Effector CD4-positive, alpha-beta T cell (primary cell): ENCODE measurements around the gene UBE2L3.
"Not testable (repeated sequence)": the region's sequence is repeated elsewhere in the genome, so short reads cannot be mapped to it uniquely, and the experiment has no call there.

Experiments
- DNase-seq: peaks from one replicate; pipeline ENCODE4 v3.0.0-alpha.2; 2020

Gene UBE2L3

DNA sequence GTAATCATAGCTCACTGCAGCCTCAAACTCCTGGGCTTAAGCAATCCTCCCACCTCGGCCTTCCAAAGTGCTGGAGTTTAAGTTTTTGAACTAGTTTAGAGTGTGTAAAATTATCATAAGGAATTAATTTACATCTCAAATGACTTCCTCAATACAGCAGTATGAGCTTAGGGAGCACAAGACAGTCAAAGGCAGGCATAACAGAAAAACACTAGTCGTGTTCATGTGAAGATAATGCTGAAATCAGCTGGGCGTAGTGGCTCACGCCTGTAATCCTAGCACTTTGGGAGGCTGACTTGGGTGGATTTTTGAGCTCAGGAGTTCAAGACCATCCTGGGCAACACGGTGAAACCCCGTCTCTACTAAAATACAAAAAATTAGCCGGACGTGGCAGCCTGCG, 36.5 kb downstream of the UBE2L3 start:
- DNase-seq: no peak

DNA sequence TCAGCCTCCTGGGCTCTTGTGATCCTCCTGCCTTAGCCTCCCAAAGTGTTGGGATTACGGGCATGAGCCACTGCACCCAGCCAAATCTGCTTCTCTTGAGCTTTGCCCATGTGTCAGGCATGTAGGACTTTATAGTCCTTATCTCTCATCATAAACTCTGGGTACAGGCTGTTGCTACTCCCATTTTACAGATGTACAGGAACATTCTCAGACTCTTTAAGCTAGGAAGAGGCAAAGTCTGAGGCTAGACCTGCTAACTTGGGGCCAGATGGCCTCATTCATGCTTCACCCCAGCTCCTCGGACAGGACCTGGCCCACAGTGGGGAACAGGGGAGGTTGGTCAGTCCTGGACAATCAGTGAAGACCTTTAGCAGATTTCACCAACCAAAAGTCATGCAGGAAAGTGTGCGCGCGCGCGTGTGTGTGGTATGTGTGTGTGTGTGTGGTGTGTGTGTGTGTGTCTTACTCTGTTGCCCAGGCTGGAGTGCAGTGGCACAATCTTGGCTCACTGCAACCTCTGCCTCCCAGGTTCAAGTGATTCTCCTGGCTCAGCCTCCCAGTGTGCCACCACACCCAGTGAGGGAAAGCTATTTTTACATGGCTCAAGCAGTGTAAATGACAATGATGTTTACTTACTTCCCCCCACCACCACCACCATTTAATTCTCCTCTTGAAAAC, 38.5 kb downstream of the UBE2L3 start:
- DNase-seq: no peak

DNA sequence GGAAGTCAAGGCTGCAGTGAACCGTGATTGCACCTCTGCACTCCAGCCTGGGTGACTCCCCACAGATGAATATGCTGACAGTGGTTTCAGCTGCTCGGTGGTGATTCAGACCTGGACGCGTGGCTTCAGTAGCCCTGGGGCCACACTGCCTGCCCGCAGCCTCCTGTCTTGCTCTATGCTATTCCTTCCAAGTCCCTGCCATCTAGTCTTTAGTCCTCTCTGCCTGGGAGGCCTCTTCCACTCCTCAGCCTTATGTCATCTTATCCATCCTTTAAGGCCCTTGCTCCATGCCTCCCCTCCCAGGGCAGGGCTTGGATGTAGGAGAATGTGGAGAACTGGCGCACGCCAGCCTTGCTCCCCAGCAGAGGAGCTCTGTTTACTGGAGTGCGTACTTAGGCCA, 39.3 kb downstream of the UBE2L3 start:
- DNase-seq: no peak

DNA sequence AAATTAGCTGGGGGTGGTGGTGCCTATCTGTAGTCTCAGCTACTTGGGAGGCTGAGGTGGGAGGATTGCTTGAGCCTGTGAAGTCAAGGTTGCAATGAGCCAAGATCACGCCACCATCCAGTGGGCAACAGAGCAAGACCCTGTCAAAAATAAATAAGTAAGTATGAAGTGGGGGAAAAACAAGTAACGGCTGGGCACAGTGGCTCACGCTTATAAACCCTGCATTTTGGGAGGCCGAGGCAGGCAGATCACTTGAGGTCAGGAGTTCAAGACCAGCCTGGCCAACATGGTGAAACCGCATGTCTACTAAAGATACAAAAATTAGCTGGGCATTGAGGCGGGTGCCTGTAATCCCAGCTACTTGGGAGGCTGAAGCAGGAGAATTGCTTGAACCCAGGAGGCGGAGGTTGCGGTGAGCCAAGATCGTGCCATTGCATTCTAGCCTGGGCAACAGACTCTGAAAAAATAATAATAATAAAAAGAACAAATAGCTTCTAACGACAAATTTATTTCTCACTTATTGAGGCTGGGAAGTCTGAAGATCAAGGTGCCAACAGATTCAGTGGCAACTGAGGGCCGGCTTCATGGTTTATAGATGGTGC, 42.1 kb downstream of the UBE2L3 start:
- DNase-seq: not testable (repeated sequence)

DNA sequence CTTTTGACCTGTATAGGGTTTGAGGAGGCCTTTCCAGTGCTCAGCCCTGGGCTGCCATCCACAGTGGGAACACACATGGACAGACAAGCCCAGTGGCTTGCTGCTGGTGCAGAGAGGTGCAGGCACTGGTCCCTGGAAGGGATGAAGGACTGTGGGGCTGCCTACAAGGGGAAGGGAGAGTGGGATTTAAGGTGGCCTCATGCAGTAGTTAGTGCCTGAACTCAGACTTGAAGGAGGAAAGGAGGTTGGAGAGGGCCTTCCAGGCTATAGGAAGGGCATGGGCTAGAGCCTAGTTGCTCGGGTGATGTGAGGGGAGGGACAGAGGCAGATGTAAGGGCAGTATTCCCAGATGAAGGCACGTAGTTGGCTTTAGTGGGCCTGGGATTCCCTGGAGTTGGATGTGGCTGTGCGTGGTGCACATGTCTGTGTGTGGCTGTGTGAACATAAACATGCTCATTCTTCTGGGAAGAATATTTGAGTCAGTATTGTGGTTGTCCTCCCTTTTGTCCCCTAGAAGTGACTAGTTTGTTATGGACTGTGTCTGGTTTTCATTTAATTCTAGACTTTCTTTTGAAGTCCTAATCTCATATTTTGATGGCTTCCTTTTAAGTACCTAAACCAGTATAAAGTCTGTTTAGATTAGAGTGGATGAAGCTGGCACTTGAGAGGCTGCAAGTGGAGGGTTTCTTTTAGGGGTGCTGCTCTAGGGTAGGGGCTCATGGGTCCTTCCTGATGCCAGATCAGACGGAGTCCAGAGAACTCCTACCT, 43.9 kb downstream of the UBE2L3 start:
- DNase-seq: no peak

DNA sequence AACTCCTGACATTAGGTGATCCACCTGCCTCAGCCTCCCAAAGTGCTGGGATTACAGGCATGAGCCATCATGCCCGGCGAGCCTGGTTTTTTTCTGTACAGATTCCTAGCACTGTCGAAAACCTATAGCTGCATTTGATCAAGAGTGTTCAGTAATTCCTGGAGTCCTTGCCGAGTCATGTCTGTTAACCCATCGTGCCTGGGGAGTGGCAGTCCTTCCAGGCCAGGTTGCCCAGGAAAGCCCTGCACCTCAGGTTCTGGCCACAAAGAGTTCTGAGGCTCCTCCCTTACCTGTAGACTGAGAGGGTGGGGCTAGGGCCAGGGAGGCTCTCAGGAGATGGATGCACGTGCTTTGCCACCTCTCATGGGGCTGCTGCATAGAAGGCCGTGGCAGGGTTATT, 45.3 kb downstream of the UBE2L3 start:
- DNase-seq: no peak

DNA sequence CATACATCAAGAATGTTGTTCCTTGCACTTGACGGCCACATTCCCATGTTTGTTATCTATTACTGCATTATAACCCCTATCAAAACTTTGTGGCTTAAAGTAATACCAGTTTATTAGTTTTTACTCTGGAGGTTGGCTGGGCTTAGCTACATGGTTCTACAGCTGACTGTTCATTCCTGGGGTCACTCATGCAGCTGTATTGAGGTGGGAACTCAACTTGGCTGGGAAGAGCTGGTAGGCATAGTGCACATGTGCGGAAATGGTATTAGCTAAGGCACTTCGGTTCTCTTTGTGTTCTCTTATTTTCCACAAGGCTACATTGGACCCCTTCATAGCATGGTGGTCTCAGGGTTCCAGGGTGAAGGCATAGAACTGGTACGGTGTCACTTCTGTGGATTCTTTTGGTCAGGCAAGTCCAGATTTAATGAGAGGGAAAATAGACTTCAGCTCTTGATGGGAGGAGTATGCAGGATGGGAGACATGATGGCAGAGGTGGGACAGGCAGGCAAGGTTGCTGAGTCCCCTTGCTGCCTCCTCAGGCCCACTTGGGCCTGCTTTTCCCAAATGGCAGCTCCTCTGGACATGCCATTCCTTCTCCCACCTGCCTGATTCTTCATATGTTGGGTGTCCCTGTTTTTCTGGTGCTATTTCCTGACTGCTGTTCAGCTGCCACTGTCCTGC, 46.2 kb downstream of the UBE2L3 start:
- DNase-seq: no peak

DNA sequence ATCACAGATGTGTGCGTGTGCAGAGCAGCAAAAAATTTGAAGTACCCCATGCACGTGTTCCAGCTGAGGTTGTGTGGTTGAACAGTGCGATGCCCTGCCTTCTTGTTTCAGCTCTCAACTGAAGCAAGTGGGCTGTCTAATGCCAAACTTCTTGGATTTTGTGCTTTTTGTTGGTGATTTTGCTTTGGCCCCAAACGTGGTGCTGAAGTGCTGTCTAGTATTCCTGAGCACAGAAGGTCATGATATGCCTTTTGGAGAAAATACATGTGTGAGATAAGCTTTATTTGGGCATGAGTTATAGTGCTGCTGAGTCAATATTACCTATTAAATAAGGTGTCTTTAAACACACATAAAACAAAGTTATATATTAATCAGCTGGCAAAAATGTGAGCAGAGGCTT, 48.2 kb downstream of the UBE2L3 start:
- DNase-seq: no peak

DNA sequence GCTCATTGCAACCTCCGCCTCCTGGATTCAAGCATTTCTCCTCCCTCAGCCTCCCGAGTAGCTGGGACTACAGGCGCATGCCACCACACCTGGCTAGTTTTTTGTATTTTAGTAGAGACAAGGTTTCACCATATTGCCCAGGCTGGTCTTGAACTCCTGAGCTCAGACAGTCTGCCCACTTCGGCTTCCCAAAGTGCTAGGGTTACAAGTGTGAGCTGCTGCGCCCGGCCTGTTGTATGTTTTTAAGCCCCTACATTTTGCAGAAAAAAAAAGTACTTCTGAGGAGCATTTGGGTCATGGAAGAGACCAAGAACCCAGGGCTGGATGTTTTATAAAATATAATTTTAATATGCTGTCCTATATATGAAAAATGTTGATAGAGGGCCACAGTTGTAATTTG, 49.8 kb downstream of the UBE2L3 start:
- DNase-seq: not testable (repeated sequence)

DNA sequence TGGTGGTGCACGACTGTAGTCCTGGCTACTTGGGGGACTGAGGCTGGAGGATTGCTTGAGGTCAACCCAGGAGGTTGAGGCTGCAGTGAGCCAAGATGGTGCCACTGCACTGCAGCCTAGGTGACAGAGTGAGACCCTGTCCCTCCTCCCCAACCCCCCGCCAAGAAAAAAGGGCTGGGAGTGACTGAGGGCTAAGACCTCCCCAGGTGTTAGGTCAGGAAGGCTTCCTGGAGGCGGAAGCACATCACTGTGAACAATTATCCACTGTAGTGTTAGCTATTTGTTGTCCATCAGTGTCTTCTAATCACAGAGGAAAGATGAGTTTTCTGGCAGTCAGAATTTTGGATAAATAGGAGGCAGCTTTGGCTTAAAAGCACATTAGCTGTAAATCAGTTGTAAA, 53.5 kb downstream of the UBE2L3 start:
- no peak for DNase-seq

DNA sequence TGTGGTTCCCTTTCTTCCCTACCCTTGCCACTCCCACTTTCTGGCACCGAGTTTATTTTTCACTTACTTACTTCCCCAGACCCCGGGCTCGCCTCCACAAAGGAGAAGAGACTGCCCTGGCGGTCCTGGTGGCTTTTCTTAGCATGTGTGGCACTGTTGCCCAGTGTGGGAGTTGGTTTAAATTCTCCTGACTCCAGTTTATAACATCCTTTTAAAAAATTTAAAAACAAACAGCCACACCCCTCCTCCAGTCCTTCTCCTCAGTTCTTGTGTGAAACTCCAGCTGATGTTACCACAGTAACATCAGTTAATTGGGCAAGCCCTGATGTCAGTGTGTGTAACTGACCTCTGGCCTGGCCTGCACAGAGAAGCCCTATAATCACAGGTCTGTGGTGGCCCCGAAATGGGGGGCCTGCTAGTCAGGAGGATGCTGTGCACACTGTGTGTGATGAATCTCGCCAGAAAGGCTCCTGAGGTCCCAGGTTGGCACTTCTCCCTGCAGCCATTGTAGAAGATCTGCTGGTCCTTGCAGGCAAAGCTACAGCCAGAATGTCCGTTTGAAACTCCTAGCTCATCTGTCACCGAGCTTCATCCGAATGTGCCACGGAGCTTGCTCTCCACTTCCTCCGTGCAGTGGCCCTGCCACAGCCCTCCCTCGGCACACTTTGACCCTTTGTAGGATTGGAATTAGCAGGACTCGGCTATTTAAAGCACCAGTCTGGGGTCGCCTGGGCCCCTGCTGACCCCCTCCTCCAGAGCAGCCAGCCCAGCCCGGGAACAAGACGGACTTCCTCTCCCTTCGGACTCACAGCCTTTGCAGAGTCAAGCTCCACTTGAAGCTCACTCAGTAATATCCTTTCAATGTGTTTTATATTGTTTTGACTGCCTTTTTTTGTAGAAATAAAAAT, 54.8 kb downstream of the UBE2L3 start:
- DNase-seq: no peak

DNA sequence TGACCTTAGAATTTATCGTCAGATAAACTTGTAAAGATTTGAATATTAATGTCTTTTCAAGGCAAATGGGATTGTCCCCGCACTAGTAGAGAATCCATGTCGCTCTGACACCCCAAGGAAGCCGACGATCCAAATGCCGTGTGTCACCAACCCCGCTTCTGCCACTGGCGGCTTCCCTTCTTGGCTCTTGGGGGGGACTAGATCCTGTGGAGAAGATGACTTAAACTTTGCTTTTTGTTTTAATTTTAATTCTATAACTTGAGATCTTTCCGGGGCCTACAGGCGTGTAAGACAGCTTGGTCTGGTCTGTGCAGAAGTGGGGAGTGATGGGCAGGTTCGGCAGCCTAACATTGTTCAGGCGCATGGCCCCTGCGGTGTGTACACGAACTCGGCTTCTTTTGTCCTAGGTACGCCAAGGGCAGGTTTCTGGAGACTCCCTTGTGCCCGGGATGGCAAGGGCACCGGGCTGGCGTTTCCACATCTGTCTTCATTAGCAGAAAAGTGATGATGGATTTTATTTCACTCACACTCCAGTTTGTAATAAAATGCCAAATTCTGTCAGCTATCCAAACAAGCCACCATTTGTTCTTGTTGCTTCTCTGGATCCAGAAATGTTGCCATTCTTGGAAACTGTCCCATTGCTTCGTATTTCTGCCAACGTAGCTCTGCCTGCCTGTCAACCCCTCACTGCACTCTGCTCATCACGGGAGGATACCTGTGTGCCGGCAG, 55.6 kb downstream of the UBE2L3 start:
- no peak for DNase-seq

DNA sequence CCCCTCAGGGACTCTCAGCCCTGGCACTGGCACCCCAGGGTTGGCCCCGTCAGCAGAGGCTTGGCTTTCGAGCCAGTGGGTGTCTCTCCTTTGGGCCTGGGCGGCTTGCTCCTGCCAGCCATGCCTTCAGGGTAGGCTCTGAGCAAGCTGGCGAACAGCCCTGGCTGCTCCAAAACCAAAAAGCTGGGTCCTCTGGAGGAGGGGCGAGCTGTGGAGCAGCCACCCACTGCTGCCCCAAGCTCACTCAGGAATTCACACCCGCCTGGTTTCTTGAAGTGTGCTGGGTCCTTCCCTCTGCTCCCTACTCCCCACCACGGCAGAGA, 56.1 kb downstream of the UBE2L3 start:
- no peak for DNase-seq

DNA sequence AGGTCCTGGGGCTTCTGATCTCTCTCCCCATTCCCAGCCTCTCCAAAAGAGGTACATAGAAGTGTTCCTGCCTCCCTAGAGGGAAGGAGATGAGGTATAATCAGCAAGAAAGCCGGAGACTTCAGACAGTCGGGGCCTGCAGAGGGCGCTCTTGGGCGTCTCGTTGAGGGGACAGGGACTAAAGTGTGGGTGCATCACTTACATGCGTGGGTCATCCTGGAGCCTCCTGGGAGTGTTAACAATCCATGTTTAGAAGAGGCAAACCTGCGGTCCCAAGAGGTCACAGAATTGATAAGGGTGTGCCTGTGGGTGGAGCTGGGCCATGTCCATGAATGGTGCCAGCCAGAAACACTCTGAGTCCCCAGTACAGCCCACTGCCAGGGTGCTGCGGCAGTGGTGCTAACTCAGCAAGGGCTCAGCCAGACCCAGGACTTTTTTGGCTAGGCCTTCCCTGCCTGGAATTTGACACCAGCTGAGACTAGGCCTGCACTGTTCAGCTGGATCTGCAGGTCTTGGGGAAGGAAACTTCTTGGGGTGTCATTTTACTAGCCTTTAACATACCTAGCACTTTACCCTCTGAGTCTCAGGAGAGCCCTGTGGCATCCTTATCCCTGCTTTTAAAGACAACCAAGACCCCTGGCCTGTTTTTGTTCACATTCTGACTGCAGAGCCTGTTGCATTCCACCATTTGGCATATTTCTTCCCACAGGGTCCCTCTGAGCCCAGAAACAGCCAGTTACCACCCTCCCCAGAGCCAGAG, 56.8 kb downstream of the UBE2L3 start:
- peak; percentile 37 for DNase-seq

DNA sequence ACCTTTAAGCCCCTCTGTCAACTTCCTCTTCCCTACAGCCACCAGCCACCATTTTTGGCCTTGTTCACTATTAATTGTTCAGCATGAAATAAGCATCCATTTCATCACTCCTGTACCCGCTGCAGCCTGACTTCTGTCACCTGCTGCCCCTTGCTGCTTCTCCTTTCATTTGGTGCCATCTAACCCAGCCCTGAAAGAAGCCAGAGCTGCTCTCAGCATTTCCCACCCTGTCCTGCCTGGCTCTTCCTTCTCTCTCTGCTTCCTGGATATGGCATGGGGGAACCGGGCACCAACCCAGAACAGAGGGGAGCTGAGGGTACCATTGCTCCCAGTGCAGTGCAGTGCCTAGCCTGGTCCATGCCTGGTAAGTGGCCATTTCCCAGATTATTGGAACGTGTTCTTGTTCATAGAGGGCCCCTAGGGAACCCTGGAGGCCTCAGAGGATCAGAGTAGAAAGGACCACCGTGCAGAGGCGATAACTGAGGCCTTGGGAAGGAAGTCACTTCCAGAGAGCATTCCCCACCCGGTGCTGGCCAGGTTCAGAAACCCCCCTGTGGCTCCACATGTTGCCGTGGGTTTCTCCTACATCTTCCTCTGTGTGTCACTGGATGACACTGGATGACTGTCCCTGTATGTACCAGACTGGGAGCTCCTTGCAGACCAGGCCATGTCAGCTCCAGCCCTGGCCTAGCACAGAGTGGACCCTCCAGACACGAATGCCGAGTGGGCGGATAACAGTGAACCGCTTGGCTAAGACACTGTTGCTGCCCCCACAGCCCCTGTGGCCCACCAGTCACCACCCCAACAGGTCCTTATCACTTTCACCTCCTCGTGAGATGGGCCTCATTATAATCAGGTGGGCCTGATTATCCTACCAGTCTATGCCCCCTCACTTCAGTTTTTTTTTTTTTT, 57.6 kb downstream of the UBE2L3 start:
- no peak for DNase-seq

DNA sequence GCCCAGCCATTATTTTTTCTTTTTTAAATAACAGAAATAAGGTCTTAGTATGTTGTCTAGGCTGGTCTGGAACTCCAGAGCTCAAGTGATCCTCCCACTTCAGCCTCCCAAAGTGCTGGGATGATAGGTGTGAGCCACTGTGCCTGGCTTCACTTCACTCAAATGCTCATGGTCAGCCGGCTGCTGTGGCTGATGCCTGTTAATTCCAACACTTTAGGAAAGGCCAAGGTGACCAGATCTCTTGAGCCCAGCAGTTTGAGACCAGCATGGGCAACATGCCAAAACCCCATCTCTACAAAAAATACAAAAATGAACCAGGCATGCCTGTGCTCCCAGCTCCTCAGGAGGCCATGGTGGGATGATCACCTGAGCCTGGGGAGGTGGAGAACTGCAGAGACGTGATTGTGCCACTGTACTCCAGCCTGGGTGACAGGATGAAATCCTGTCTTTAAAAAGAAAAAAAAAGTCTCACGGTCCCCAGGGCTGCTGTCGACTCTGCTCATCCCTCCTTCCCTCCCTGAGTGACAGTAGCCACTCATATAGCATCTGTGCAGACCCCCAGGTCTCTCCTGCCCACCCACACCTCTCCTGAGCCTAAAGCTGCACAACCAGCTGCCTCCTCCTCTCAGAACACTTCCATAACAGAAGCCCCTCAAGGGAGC, 58.7 kb downstream of the UBE2L3 start:
- no peak for DNase-seq

DNA sequence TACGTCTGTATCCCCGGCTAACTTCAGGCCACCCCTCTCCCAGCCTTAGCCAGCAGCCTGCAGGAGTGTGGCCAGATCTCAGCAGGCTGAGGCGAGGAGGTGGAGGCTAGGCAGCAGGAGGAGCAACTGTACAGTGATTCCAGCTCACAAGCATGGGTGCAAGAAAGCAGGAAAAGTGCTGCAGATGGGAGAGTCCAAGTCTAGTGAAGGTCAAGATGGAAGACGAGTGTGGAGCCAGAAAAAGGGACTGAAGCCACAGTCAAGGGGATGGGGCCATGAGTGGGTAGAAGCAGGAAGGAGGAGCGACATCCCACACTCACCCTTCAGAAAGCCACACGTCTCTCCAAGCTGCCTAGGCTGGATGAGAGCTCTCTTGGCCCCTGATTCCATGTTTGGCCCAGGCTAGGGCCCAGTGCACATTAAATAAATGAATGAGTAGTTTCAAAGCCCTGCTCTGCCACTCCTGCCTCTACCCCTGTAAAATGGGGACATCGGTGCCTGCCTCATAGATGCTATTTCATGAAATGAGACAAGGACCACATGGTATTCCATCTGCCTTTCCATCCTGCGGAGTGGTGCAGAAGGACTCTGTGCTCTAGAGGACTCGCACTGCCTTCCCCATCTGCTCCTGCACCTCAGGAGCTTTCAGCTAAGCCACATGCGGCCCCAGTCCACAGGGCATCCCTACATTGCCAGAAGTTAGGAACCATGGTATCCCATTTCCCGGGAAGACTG, 59.4 kb downstream of the UBE2L3 start:
- DNase-seq: no peak

DNA sequence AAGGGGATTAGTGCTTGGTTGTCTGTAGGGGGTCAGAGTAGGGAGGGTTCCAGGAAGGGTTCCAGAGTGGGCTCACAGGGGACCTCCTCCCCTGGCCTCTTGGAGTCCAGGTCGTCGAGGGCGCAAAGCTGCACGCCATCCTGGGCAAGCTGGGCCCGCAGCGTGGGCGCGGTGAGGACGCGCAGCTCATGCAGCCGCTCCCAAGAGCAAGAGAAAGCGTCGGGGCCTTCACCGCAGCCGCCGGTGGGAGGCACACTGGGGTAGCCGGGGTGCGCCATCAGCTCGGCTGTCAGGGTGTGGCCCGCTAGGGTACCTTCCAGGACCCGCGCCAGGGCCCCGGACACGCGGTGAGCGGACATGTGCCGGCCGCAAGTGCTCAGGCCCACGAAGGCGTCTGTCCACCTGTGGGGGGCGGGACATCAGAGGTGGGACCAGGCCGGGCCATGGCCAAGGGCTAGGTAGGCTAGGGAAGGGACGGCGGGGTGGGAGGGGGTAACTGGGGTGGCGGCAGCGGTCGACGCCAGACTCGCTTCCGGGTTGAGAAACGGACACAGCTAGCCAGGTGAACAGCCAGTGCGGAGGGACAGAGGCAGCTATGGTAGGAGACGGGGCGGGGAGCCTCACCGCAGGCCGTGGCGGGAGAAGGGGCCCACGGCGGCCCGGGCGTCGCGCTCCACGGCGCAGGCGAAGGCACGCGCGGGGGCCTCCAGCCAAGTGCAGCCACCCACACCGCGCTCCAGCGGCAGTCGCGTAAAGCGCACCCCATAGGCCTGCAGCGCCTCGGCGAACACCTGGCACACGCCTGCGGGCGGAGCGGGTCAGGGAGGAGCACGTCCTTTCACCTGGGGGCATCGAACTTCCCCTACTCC, 61.1 kb downstream of the UBE2L3 start:
- no peak for DNase-seq
